B cell (primary cell): ENCODE results near the gene RUVBL1. TPM values are rescaled to one million over a fixed set of nuclear protein-coding genes. Genes with fewer than 3 reads are reported as not detected.
A peak's percentile ranks its signal among the peaks of the same experiment; 100 is the strongest.

Source experiments
- ATAC-seq: fragments of 200-7000 bp; cut with Tn5 transposase; one replicate; pipeline ENCODE4 v1.10.0; 2021; ENCODE audit warnings: low read depth, mild to moderate bottlenecking, moderate number of reproducible peaks, moderate library complexity
- CTCF ChIA-PET: fragments of 350-600 bp; sonication (Branson Sonifier 250); formaldehyde crosslinking; loops from one replicate; lab custom pipeline; 2021; ENCODE audit warnings: antibody characterized with exemption, inconsistent platforms; lab: Charles Lee
- POLR2A ChIA-PET: fragments of 350-600 bp; sonication (Branson Sonifier 250); formaldehyde crosslinking; loops from one replicate; lab custom pipeline; 2021; ENCODE audit warnings: antibody characterized with exemption; lab: Charles Lee
- DNase-seq: peaks from one replicate; pipeline ENCODE4 v3.0.0; 2013
- H2AFZ ChIP-seq: 2 replicates; pipeline ENCODE4 v1.6.1; 2012; ENCODE audit warnings: mild to moderate bottlenecking, low read depth, low read length; ENCODE audit not compliant: insufficient read depth, poor library complexity, severe bottlenecking
- H3K27ac ChIP-seq, 2 donors: 1 replicate in 1 of 2; 2 replicates in 1 of 2; pipeline ENCODE4 v1.5.1; 2012 to 2013; ENCODE audit warnings: low read length in 2 of 2, mild to moderate bottlenecking in 2 of 2, moderate library complexity in 1 of 2
- H3K27me3 ChIP-seq, 4 experiments: fragments of 200-600 bp in 1 of 4; sonication (generic) in 1 of 4; replicated peaks in 1 of 4; 1 replicate in 2 of 4; 2 replicates in 2 of 4; pipeline versions ENCODE4 v1.6.1 to v1.7.0; 2013 to 2016; ENCODE audit warnings: low read length in 3 of 4, mild to moderate bottlenecking in 2 of 4, mixed read lengths in 1 of 4, moderate library complexity in 1 of 4; ENCODE audit not compliant: insufficient read depth in 4 of 4, control insufficient read depth in 3 of 4; ENCODE audit errors: control extremely low read depth in 1 of 4
- H3K36me3 ChIP-seq, 2 experiments: replicated peaks in 1 of 2; 1 replicate in 1 of 2; 2 replicates in 1 of 2; pipeline versions ENCODE4 v1.6.1 to v1.7.1; 2013; ENCODE audit warnings: low read length in 1 of 2; ENCODE audit not compliant: insufficient read depth in 2 of 2, control insufficient read depth in 1 of 2; ENCODE audit errors: control extremely low read depth in 1 of 2, extremely low read depth in 1 of 2
- H3K4me1 ChIP-seq, 2 donors: fragments of 200-600 bp in 1 of 2; sonication (generic) in 1 of 2; 1 replicate in 1 of 2; 2 replicates in 1 of 2; pipeline versions ENCODE4 v1.5.1 to v1.6.1; 2013 to 2017; ENCODE audit warnings: low read length in 2 of 2; ENCODE audit not compliant: control insufficient read depth in 2 of 2, insufficient read depth in 2 of 2
- H3K4me2 ChIP-seq: replicated peaks from 2 replicates; pipeline ENCODE3; 2012; ENCODE audit warnings: mild to moderate bottlenecking, low read depth, low read length; ENCODE audit not compliant: poor library complexity, severe bottlenecking
- H3K4me3 ChIP-seq, 5 experiments: fragments of 200-600 bp in 1 of 5; sonication (generic) in 1 of 5; 1 replicate in 3 of 5; 2 replicates in 2 of 5; pipeline versions ENCODE4 v1.5.1 to v1.7.0; 2011 to 2016; ENCODE audit warnings: low read length in 4 of 5, mild to moderate bottlenecking in 4 of 5, low read depth in 2 of 5, control low read depth in 1 of 5, moderate library complexity in 1 of 5; ENCODE audit not compliant: insufficient read depth in 1 of 5; ENCODE audit errors: control extremely low read depth in 1 of 5, extremely low read depth in 1 of 5
- H3K79me2 ChIP-seq: fragments of 200-600 bp; sonication (generic); one replicate; pipeline ENCODE4 v1.6.0; 2016; ENCODE audit warnings: low read length; ENCODE audit not compliant: control insufficient read depth, insufficient read depth
- H3K9ac ChIP-seq: fragments of 200-600 bp; sonication (generic); 2 replicates; pipeline ENCODE4 v1.6.1; 2017; ENCODE audit warnings: mild to moderate bottlenecking, low read length, moderate library complexity
- H3K9me3 ChIP-seq, 3 donors: one replicate each; pipeline versions ENCODE4 v1.6.1 to v1.7.1; 2013; ENCODE audit warnings: low read length in 2 of 3; ENCODE audit not compliant: control insufficient read depth in 2 of 3, insufficient read depth in 1 of 3; ENCODE audit errors: control extremely low read depth in 1 of 3
- H4K20me1 ChIP-seq: 2 replicates; pipeline ENCODE4 v1.6.0; 2012; ENCODE audit warnings: mild to moderate bottlenecking, low read length; ENCODE audit not compliant: insufficient read depth, control insufficient read depth, poor library complexity, severe bottlenecking
- H3K27ac Mint-ChIP-seq: one replicate; pipeline ENCODE4 v1.8.0; 2021; ENCODE audit warnings: mixed read lengths
- H3K27me3 Mint-ChIP-seq: one replicate; pipeline ENCODE4 v1.8.0; 2021; ENCODE audit warnings: mixed read lengths
- H3K4me1 Mint-ChIP-seq: one replicate; pipeline ENCODE4 v1.8.0; 2021; ENCODE audit warnings: mixed read lengths
- H3K4me3 Mint-ChIP-seq: one replicate; pipeline ENCODE4 v1.8.0; 2021; ENCODE audit warnings: mixed read lengths
- H3K9me3 Mint-ChIP-seq: one replicate; pipeline ENCODE4 v1.8.0; 2022; ENCODE audit warnings: mixed read lengths; ENCODE audit not compliant: insufficient read depth
- CTCF ChIP-seq: fragments of 200-600 bp; IDR thresholded peaks from one replicate; pipeline ENCODE4 v1.8.0; 2022; ENCODE audit warnings: antibody characterized with exemption, mild to moderate bottlenecking
- EZH2 ChIP-seq: IDR thresholded peaks from 2 replicates; pipeline ENCODE4 v1.6.1; 2012; ENCODE audit warnings: borderline replicate concordance, low read depth, mild to moderate bottlenecking, moderate library complexity, low read length; ENCODE audit not compliant: insufficient read depth, poor library complexity, severe bottlenecking
- WGBS: methylation state at CpG from one replicate; pipeline ENCODE4 v1.1.5; 2013; ENCODE audit warnings: missing lambda C conversion rate; ENCODE audit not compliant: insufficient coverage; 5-methylcytosine and 5-hydroxymethylcytosine counted together
- intact Hi-C: fragments of 100-400 bp; cut with micrococcal nuclease; formaldehyde crosslinking; loops from one replicate; pipeline ENCODE4 v1.10.0; 2022
- polyA plus RNA-seq: library from polyadenylated mRNA; depleted of rRNA; stranded (reverse); fragments of >200 nt; gene quantifications from 2 replicates; pipeline ENCODE4 v1.2.3, GENCODE V29; 2012
- total RNA-seq, 2 donors: library from RNA; stranded (reverse); fragments of 120-200 nt in 1 of 2; gene quantifications; 1 replicate in 1 of 2; 2 replicates in 1 of 2; pipeline versions ENCODE4 v1.2.3 to v1.2.4, GENCODE V29; 2013 to 2022

Gene RUVBL1
- total and polyA plus RNA-seq, 2 donors (not counting 1 experiment from before 2014, with no cell fraction given), result 20.4 to 20.5 TPM

GRCh38 chr3:128078322-128078721, 45.3 kb downstream of the RUVBL1 start:
- ATAC-seq (no peak), DNase-seq (no peak)
- ChIA-PET CTCF (interaction anchor here (1.0 kb wide), 2 partner anchors 13 to 15 kb away, joined by 3 read pairs; no protein-coding TSS in a partner anchor), POLR2A (no interaction called here)
- no peak overlapping the region for H3K4me3 ChIP-seq
- H3K27me3 Mint-ChIP-seq, result no peaks in the 10 kb centered on the region
- H2AFZ ChIP-seq, result no peak overlapping the region
- H3K27me3 ChIP-seq, result peaks cover 0 to 8% (median 1%) of the 10 kb centered on the region in 4 experiments
- H3K9me3 ChIP-seq, result peaks cover 0 to 3% (median 0%) of the 10 kb centered on the region in 3 donors
- intact Hi-C loops, result no loop called here
- peaks cover 17 to 26% of the 10 kb centered on the region in 2 donors for H3K4me1 ChIP-seq
- no peak overlapping the region for H3K9ac ChIP-seq
- H3K4me1 Mint-ChIP-seq, result peaks cover 17% of the 10 kb centered on the region
- H4K20me1 ChIP-seq, result no peaks in the 10 kb centered on the region
- no peak overlapping the region for H3K27ac ChIP-seq
- peaks cover 0 to 24% of the 10 kb centered on the region in 2 experiments for H3K36me3 ChIP-seq
- no peaks in the 10 kb centered on the region for H3K9me3 Mint-ChIP-seq
- no peaks in the 10 kb centered on the region for H3K79me2 ChIP-seq
- 97% methylated on average over 3 of the region's 5 CpGs for WGBS
- H3K4me2 ChIP-seq, result no peak overlapping the region
- H3K4me3 Mint-ChIP-seq, result peak overlapping the region; percentile 59
- no peak overlapping the region for H3K27ac Mint-ChIP-seq
- TF ChIP-seq CTCF, result no peak
- no peak for TF ChIP-seq EZH2

GRCh38 chr3:128077665-128078064, 45.9 kb downstream of the RUVBL1 start:
- TF ChIP-seq CTCF (no peak), EZH2 (no peak)
- WGBS, result no CpG with 5 or more reads among the region's 1 CpG
- ATAC-seq, result no peak
- POLR2A ChIA-PET, result no interaction called here
- CTCF ChIA-PET, result interaction anchor here (1.0 kb wide), 1 partner anchor 9 kb away, joined by 3 read pairs; no protein-coding TSS in a partner anchor
- Histone ChIP-seq H3K4me1 (peaks cover 17 to 26% of the 10 kb centered on the region in 2 donors), H3K4me2 (peak overlapping the region; percentile 97), H4K20me1 (peaks cover under 1% of the 10 kb centered on the region), H3K4me3 (no peak overlapping the region), H3K27ac (no peak overlapping the region), H2AFZ (no peak overlapping the region), H3K9ac (no peak overlapping the region), H3K36me3 (peaks cover 0 to 19% of the 10 kb centered on the region in 2 experiments), H3K27me3 (peaks cover 0 to 8% (median 1%) of the 10 kb centered on the region in 4 experiments), H3K9me3 (peaks cover 0 to 3% (median 0%) of the 10 kb centered on the region in 3 donors), H3K79me2 (no peaks in the 10 kb centered on the region)
- Mint-ChIP-seq H3K27me3 (no peaks in the 10 kb centered on the region), H3K9me3 (no peaks in the 10 kb centered on the region), H3K4me3 (peak overlapping the region; percentile 78), H3K4me1 (peaks cover 17% of the 10 kb centered on the region), H3K27ac (no peak overlapping the region)
- intact Hi-C loops, result loop anchor here (2.0 kb wide), 1 partner anchor 75 kb away; the partner anchor contains the start of gene EEFSEC
- DNase-seq, result no peak
